Neural crest cell (in vitro differentiated cells): ENCODE measurements around the gene RASAL3. TPM values are rescaled to one million over a fixed set of nuclear protein-coding genes. Genes with fewer than 3 reads are reported as not detected.

Source experiments
- DNase-seq: peaks from one replicate; pipeline ENCODE4 v3.0.0; 2021; ENCODE audit warnings: low read depth, mixed read lengths, low spot score
- H3K27ac Mint-ChIP-seq: one replicate; pipeline ENCODE4 v1.8.0; 2021; ENCODE audit warnings: mild to moderate bottlenecking, mixed read lengths; ENCODE audit not compliant: unreplicated experiment
- H3K27me3 Mint-ChIP-seq: 2 replicates; pipeline ENCODE4 v1.8.0; 2021; ENCODE audit warnings: low read depth, mild to moderate bottlenecking, mixed read lengths
- H3K36me3 Mint-ChIP-seq: 2 replicates; pipeline ENCODE4 v1.8.0; 2021; ENCODE audit warnings: low read depth, mild to moderate bottlenecking, mixed read lengths
- H3K4me1 Mint-ChIP-seq: 2 replicates; pipeline ENCODE4 v1.8.0; 2021; ENCODE audit warnings: mixed read lengths
- H3K4me3 Mint-ChIP-seq: one replicate; pipeline ENCODE4 v1.8.0; 2021; ENCODE audit warnings: mild to moderate bottlenecking, mixed read lengths
- H3K9me3 Mint-ChIP-seq: 2 replicates; pipeline ENCODE4 v1.8.0; 2021; ENCODE audit warnings: mixed read lengths
- total RNA-seq: library from RNA; stranded (reverse); gene quantifications from 2 replicates; pipeline ENCODE4 v1.2.1, GENCODE V29; 2021
- TF ChIP-seq, protein P1 (sequence below): fragments of 200-600 bp; sonication (generic); conservative IDR thresholded peaks from 2 replicates; pipeline ENCODE4 v1.5.0; 2021; ENCODE audit warnings: antibody characterized with exemption, mild to moderate bottlenecking

The RASAL3 gene
- total RNA-seq, 1 donor from 2014 or later: not detected

DNA sequence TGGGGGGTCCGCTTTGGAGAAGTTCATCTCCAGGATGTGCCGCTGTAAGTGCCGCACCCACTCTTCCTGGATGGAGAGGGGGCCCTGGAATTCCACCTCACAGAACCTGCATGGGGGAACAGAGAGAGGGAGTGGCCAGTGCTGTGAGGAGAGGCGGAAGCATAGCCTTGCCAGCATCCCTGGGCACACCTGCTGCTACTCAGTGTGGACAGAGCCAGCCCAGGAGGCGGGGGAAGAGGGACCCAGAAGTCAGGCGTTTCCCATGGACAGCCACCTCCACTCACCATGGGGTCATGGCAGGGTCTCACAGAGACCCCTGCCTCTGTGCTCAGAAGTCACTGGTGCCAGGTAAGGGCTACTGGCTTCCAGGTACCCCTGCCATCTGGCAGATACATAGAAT, 41.2 kb downstream of the RASAL3 start:
- Mint-ChIP-seq H3K4me3 (no peak overlapping the region), H3K27ac (no peak overlapping the region), H3K9me3 (no peaks in the 10 kb centered on the region), H3K4me1 (peaks cover 9% of the 10 kb centered on the region), H3K27me3 (peaks cover 4% of the 10 kb centered on the region), H3K36me3 (peaks cover 25% of the 10 kb centered on the region)
- TF ChIP-seq, protein P1, sequence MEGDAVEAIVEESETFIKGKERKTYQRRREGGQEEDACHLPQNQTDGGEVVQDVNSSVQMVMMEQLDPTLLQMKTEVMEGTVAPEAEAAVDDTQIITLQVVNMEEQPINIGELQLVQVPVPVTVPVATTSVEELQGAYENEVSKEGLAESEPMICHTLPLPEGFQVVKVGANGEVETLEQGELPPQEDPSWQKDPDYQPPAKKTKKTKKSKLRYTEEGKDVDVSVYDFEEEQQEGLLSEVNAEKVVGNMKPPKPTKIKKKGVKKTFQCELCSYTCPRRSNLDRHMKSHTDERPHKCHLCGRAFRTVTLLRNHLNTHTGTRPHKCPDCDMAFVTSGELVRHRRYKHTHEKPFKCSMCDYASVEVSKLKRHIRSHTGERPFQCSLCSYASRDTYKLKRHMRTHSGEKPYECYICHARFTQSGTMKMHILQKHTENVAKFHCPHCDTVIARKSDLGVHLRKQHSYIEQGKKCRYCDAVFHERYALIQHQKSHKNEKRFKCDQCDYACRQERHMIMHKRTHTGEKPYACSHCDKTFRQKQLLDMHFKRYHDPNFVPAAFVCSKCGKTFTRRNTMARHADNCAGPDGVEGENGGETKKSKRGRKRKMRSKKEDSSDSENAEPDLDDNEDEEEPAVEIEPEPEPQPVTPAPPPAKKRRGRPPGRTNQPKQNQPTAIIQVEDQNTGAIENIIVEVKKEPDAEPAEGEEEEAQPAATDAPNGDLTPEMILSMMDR: no peak
- no peak for DNase-seq

DNA sequence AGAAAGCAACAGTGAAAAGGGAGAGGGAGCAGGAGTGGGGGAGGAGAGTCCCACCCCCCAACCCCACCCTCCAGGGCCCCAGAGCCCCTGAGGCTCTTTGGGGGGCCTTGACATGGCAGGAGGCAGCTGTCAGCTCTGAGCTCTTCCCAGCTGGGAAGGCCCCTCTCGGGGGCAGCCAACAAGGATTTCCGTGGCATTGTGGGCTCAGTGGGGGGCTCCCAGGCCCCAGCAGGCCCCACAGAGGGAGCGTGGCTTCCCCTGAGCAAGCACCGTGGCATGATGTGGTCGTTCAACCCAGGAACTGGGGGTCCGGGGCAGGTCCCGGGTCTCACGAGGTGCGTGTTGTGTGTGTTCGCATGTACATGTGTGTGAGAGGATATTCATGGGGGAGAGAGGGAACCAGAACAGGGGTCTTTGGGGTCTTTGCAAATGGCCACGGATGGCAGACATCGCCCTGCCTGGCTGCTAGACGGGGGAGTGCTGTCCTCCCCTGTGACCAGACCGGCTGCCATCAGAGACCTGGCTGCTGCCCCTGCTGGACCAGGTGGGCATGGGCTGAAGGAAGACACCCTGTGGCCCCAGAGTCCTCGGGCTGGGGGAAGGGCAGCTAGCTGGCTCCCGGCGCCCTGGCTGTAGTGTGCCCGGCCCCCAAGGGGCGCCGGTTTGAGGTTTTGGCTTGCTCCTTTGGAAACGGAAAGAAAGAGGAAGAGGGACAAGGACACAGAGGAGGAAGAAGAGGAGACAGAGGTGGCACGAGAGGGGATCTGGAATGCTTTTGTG, 41.9 kb downstream of the RASAL3 start:
- H3K27ac Mint-ChIP-seq: no peak overlapping the region
- no peaks in the 10 kb centered on the region for H3K9me3 Mint-ChIP-seq
- peaks cover 15% of the 10 kb centered on the region for H3K4me1 Mint-ChIP-seq
- peaks cover 4% of the 10 kb centered on the region for H3K27me3 Mint-ChIP-seq
- TF ChIP-seq, protein P1: no peak
- peak overlapping the region; percentile 27 for H3K4me3 Mint-ChIP-seq
- peaks cover 25% of the 10 kb centered on the region for H3K36me3 Mint-ChIP-seq
- no peak for DNase-seq

DNA sequence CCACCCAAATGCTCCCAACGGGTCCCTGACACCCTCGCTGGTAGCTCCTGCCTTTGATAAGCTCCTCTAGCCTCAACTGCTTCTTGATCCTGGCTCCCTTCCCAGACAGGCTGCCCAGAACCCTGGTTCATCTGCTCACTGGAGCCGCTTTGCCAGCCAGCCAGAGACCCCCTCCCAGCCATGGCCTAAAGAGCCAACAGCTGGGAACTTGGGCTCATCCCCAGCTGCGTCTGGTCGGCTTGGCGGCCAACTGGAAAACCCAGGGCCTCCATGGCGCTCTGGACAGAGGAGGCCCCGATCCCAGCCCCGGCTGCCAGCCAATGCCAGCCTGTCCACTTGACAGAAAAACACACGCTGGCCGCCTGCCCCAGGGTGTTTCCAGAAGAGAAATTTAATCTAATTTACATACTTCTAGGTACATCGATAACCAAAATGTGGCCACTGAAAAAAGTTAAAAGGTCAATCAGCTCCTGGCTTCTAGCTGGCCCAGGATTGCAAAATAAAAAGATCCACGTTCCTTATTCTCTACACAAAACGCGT, 42.6 kb downstream of the RASAL3 start:
- H3K9me3 Mint-ChIP-seq: no peaks in the 10 kb centered on the region

DNA sequence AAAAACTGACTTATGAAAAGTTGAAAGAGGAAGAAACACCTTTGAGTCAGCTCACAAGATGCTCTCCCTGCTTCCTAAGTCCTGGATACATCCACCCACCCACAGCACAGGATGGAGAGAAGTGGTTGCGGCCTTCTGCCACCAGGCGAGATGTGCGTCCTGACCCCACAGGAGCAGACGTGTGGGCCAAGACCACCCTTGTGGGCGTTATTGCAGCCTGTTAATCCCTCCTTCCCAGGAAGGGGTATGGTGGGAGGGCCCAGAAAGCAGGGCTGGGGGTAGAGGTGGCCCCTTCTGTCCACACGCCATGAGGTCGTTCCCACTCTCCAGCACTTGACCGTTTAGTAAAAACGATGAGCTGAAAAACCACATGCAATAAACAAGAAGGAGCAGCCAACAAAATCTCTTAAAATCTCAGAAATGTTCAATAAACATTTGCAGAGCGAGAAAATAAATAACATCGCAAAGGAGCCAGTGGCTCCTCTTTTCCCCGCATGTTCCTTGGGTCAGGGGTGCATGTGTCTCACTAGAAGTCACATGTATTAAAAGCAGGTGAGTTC, 43.1 kb downstream of the RASAL3 start:
- H3K4me1 Mint-ChIP-seq: peaks cover 28% of the 10 kb centered on the region
- TF ChIP-seq, protein P1: no peak
- peaks cover 4% of the 10 kb centered on the region for H3K27me3 Mint-ChIP-seq
- no peak overlapping the region for H3K27ac Mint-ChIP-seq
- DNase-seq: no peak
- H3K4me3 Mint-ChIP-seq: no peak overlapping the region
- H3K9me3 Mint-ChIP-seq: no peaks in the 10 kb centered on the region
- peaks cover 23% of the 10 kb centered on the region for H3K36me3 Mint-ChIP-seq

More for the DNA sequence above, 42.6 kb downstream of the RASAL3 start:
- Mint-ChIP-seq H3K4me3 (peak overlapping the region; percentile 27), H3K4me1 (peaks cover 22% of the 10 kb centered on the region), H3K36me3 (peaks cover 22% of the 10 kb centered on the region), H3K27me3 (peaks cover 4% of the 10 kb centered on the region), H3K27ac (no peak overlapping the region)
- TF ChIP-seq, protein P1: no peak
- DNase-seq: no peak

DNA sequence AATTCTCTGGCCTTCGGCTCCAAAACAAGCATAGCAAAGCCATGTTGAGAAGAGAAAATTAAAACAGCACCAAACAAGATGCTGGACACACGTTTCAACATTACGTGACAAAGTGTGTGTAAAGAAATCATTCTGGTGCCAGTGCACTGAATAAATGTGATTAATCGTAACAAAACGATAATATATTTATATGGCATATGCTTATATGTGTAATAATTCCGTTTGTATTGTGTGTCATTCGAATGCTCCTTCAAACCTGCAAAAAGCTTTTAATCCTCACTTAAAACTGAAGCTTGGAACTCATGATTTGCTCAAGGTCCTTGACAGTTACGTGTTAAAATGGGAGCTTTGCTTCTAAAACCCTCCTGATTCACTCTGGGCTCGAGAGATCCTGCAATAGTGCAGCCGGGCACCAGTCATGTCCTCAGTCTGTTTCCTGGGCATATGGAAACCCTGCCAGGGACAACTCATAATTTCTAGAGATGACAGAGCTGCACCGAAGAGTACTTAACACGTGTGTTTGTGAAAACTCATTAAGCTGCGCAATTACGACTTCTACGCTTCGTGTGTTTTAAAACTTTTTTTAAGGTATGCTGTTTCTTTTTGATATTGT, 44.8 kb downstream of the RASAL3 start:
- peaks cover 31% of the 10 kb centered on the region for H3K4me1 Mint-ChIP-seq
- H3K27me3 Mint-ChIP-seq: peaks cover 4% of the 10 kb centered on the region
- H3K36me3 Mint-ChIP-seq: peaks cover 21% of the 10 kb centered on the region
- DNase-seq: no peak
- TF ChIP-seq, protein P1: peak; percentile 27
- H3K4me3 Mint-ChIP-seq: peak overlapping the region; percentile 99
- no peak overlapping the region for H3K27ac Mint-ChIP-seq
- H3K9me3 Mint-ChIP-seq: no peaks in the 10 kb centered on the region
